Middle frontal gyrus (tissue), 1 donor: Measurements from ENCODE around the gene CD247.

Experiments
- DNase-seq: peaks from one replicate; pipeline ENCODE4 v3.0.0-alpha.2; 2015; ENCODE audit warnings: low spot score; ENCODE audit errors: extremely low spot score

Gene CD247

GRCh38 chr1:167416506-167416905 is 101.8 kb downstream of the CD247 start:
- DNase-seq: no peak

DNA sequence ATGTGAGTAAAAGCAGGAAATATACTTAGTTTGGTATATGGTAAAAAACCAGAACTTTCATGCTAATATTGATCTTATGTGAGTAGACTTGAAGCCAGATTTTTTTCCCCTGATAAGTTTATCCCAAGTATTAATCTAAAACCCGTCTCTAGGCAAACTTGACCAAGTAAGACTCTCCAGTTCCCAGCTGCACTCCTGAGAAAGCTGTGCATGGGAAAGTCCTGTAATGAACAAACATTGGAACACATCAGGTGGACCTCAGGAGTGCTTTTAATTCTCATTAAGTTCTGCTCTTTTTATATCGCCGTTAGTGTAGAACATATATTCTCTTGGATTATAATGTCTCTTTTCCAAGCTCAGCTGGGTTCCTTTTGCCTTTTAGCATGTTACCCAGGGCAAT is 105.0 kb downstream of the CD247 start:
- DNase-seq: no peak

- no peak for DNase-seq
These were observed 105.4 kb downstream of the CD247 start for GRCh38 chr1:167412920-167413319.

DNA sequence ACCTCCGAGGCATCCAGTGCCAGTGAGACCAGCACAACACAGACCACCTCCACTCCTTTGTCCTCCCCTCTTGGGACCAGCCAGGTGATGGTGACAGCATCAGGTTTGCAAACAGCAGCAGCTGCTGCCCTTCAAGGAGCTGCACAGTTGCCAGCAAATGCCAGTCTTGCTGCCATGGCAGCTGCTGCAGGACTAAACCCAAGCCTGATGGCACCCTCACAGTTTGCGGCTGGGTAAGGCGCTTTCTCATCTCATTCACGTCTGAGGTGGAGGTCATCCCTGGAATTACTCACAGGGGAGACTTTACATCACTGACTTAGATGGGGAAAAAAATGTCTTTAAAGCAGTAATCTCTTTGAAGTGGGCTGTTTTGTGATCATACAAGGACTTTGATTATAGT is 106.3 kb downstream of the CD247 start:
- no peak for DNase-seq

DNA sequence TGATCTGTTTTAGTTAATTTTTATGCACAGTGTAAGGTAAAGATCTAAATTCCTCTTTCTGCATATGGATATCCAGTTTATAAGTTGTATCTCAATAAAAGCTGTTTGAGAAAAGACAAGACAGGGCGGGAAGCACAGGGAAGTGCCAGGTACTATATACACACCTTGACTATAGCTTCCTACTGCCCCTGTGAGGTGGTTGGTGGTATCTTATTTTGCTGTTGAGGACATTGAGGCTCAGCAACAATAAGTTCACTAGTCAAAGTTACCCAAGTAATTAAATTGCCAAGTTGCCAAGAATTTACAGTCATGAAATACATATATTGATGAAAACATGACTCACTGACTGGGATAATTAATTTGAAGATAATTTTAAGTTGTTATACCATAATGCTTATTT is 109.1 kb downstream of the CD247 start:
- no peak for DNase-seq

DNA sequence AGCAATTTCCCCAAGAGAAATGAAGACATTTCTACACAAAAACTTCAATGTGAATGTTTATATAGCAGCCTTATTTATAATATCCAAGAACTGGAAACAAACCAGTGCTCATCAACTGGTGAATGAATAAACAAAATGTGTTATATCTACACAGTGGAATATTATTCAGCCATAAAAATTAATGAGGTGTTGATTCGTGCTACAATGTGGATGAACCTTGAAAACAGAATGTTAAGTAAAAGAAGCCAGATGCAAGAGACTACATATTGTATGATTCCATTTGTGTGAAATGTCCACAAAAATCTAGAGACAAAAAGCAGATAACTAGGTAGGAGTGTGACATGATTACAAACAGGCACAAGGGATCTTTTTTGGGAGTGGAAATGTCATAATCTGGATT is 110.0 kb downstream of the CD247 start:
- no peak for DNase-seq

DNA sequence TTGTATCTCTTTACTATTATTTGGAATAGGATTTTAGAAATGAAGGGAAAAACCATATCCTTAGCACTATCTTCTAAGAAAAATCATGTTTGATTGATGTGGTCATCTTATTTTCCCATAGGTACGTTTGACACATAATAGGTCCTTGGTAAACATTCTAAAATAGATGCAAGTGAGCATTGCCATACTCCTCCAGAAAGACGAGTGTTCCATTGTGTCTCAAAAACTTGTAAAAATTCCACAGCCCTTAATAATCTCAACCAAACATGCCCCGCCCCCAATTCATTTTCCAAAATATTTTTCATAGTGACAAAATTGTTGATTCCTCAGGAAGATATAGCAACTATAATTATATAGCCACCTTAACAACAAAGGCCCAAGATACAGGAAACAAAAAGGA is 113.4 kb downstream of the CD247 start:
- no peak for DNase-seq

GRCh38 chr1:167404161-167404888 is 114.0 kb downstream of the CD247 start:
- DNase-seq: no peak

- no peak for DNase-seq
These were observed 117.0 kb downstream of the CD247 start for GRCh38 chr1:167401260-167401873.

- DNase-seq: no peak
These were observed 117.9 kb downstream of the CD247 start for GRCh38 chr1:167400359-167400953.

GRCh38 chr1:167392200-167392696 is 126.1 kb downstream of the CD247 start:
- DNase-seq: no peak

- no peak for DNase-seq
These were observed 129.4 kb downstream of the CD247 start for GRCh38 chr1:167388976-167389375.

DNA sequence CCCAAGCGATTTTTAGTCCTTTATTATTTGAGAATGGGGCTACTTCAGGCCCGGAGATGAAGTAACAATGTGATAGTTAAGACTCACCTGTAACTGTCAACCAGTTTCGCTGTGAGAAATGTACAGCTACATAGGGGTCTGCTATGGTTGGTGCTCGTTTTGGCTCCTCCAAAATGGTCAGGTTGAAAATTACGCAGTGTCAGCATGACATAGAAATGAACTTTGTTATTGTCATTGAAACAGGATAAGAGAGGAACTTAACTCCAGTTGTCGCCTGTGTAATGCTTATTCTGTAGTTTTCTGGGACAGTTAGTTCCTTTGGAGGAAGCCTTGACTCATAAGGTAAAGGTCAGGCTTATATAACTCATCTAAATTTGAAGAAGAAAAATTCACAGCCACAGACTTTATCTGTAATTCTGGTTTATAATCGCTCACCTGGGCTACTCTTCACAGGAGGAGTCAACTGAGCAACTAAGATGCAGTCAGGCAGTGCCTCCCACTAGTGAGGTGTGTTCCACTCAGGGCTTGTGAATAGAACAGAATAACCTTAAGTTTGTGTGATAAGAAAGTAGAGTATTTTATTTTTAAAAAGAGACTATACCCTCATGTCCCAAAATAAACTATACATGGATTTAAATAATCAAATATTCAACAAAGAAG is 130.9 kb downstream of the CD247 start:
- DNase-seq: no peak
